Testis (tissue), 3 donors: ENCODE measurements around the gene ADCY2. TPM values are rescaled to one million over a fixed set of nuclear protein-coding genes. Genes with fewer than 3 reads are reported as not detected.

ENCODE experiments used
- DNase-seq: peaks from one replicate; pipeline ENCODE4 v3.0.0-alpha.2; 2019
- H3K27ac ChIP-seq, 2 donors: fragments of 200-600 bp; sonication (generic); one replicate each; pipeline ENCODE4 v1.5.1; 2019
- H3K27me3 ChIP-seq: fragments of 200-600 bp; sonication (generic); one replicate; pipeline ENCODE4 v1.5.1; 2019
- H3K36me3 ChIP-seq: fragments of 200-600 bp; sonication (generic); one replicate; pipeline ENCODE4 v1.5.1; 2017; ENCODE audit warnings: low read depth; ENCODE audit errors: missing control alignments
- H3K4me1 ChIP-seq: fragments of 200-600 bp; sonication (generic); one replicate; pipeline ENCODE4 v1.5.1; 2019
- H3K4me3 ChIP-seq, 2 donors: fragments of 200-600 bp; sonication (generic); one replicate each; pipeline ENCODE4 v1.5.1; 2017 to 2019
- H3K9me3 ChIP-seq: fragments of 200-600 bp; sonication (generic); one replicate; pipeline ENCODE4 v1.5.1; 2017
- POLR2A ChIP-seq: fragments of 450-650 bp; IDR thresholded peaks from one replicate; pipeline ENCODE4 v1.6.1; 2017; ENCODE audit warnings: antibody characterized with exemption, mild to moderate bottlenecking, moderate library complexity
- WGBS, 2 donors: methylation state at CpG; one replicate each; pipeline ENCODE4 v1.1.5; 2018; 5-methylcytosine and 5-hydroxymethylcytosine counted together
- intact Hi-C: fragments of 100-400 bp; cut with DNase I; formaldehyde crosslinking; loops from one replicate; pipeline ENCODE4 v1.15.1; 2023; ENCODE audit warnings: low total_unique reads
- polyA plus RNA-seq: library from polyadenylated mRNA; stranded (reverse); fragments of 350-450 nt; fragmentation: Illumina TruSeq; extraction: RNeasy Lipid Tissue Mini Kit (QIAGEN cat#74804); gene quantifications from one replicate; pipeline ENCODE4 v1.2.3, GENCODE V29; 2014; ENCODE audit warnings: low read depth, low replicate concordance; ENCODE audit not compliant: insufficient read depth
- total RNA-seq, 2 donors: library from RNA; depleted of rRNA; stranded (reverse); fragments of >200 nt; gene quantifications; one replicate each; pipeline ENCODE4 v1.2.3, GENCODE V29; 2016
- TF ChIP-seq, protein P1 (sequence below), 3 experiments: fragments of 450-650 bp in 2 of 3; fragments of 200-600 bp in 1 of 3; sonication (generic) in 1 of 3; IDR thresholded peaks; one replicate each; pipeline ENCODE4 v1.5.1; 2016 to 2019; ENCODE audit warnings: antibody characterized with exemption in 3 of 3, mild to moderate bottlenecking in 2 of 3, moderate library complexity in 1 of 3

The ADCY2 gene
- total and polyA plus RNA-seq, 3 donors from 2014 or later = 9.4 to 18.5 (median 10.5) TPM

DNA sequence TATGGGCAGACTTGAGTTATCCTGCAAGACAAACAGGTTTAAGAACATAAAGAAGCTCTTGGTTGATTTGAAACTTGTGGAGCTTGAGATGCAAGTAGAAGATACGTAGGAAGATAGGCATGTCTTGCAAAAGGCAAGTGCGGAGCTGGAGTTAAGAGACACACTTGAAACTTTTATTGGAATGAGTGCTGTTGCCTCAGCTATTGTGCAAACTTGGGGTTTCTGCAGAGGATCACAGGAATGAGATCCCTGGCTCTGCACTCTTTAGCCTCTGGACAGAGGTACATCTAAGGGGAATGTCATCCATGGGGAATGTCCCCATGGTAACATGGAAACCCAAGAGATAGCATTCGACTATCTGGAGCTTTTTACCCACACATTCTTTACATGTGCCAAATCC lies 121.1 kb downstream of the ADCY2 start:
- 77 to 89% methylated on average over 3 of the region's 3 CpGs for WGBS, 2 donors
- intact Hi-C loops = no loop called here
- Histone ChIP-seq H3K4me3 (no peak overlapping the region), H3K9me3 (no peaks in the 10 kb centered on the region), H3K36me3 (no peaks in the 10 kb centered on the region), H3K27ac (no peak overlapping the region), H3K4me1 (no peaks in the 10 kb centered on the region), H3K27me3 (no peaks in the 10 kb centered on the region)
- no peak for TF ChIP-seq POLR2A
- TF ChIP-seq, protein P1, sequence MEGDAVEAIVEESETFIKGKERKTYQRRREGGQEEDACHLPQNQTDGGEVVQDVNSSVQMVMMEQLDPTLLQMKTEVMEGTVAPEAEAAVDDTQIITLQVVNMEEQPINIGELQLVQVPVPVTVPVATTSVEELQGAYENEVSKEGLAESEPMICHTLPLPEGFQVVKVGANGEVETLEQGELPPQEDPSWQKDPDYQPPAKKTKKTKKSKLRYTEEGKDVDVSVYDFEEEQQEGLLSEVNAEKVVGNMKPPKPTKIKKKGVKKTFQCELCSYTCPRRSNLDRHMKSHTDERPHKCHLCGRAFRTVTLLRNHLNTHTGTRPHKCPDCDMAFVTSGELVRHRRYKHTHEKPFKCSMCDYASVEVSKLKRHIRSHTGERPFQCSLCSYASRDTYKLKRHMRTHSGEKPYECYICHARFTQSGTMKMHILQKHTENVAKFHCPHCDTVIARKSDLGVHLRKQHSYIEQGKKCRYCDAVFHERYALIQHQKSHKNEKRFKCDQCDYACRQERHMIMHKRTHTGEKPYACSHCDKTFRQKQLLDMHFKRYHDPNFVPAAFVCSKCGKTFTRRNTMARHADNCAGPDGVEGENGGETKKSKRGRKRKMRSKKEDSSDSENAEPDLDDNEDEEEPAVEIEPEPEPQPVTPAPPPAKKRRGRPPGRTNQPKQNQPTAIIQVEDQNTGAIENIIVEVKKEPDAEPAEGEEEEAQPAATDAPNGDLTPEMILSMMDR (IDR thresholded peaks at IDR 0.05) = no peak
- no peak for DNase-seq

DNA sequence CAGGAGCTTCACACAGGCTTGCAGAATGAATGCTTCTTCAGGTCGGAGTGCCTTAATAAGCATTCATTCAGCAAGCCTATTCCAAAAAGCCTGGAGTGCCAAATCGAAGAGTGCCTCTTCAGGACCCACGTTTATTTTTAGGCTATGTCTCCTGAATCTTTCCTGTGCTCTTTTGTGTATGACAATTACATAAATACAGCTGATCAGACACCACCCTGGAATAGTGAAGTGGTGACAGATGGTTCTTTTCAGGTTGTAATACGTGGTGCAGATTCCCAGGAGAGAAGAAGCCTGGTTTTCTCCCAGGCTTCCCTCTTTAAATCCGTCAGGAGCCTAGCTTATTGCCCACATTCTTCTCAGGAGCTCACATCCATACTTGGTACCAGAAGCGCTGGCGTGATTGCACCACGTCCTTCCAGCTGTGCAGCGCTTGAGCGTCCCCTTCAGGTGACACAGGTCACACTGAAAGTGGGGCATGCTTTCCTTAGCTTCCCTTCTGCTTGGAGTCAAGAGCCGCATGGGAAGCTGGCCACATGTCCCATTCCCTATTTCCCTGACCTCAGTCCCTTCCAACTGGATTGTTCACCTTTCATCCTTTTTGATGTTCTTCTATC lies 123.1 kb downstream of the ADCY2 start:
- peak; percentile 21 for DNase-seq
- TF ChIP-seq, protein P1 (IDR thresholded peaks at IDR 0.05) = no peak
- no peak for TF ChIP-seq POLR2A
- intact Hi-C loops = no loop called here
- no peaks in the 10 kb centered on the region for H3K9me3 ChIP-seq
- H3K4me3 ChIP-seq = no peak overlapping the region
- no peaks in the 10 kb centered on the region for H3K27me3 ChIP-seq
- H3K36me3 ChIP-seq = no peaks in the 10 kb centered on the region
- 69 to 79% methylated on average over 11 of the region's 11 CpGs for WGBS, 2 donors
- H3K4me1 ChIP-seq = no peaks in the 10 kb centered on the region
- H3K27ac ChIP-seq = no peak overlapping the region

DNA sequence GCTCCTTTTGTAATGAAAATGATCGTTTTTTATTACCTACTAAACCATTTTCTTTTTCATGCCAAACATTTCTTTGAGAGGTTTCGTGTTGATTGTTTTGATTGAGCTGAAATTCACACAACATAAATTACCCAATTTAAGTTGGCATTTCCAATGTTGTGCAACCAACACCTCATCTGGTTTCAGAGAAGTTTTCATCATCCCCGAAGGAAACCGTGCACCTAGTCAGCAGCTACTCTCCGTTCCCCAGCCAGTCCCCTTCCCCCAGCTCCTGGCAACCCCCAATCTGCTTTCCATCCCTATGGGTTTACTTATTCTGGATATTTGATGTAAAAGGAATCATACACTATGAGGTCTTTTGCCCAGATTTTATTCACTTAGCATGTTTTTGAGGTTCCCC lies 123.6 kb downstream of the ADCY2 start:
- Histone ChIP-seq H3K9me3 (no peaks in the 10 kb centered on the region), H3K27ac (no peak overlapping the region), H3K4me1 (no peaks in the 10 kb centered on the region), H3K36me3 (no peaks in the 10 kb centered on the region), H3K27me3 (no peaks in the 10 kb centered on the region), H3K4me3 (no peak overlapping the region)
- TF ChIP-seq, protein P1 (IDR thresholded peaks at IDR 0.05) = no peak
- TF ChIP-seq POLR2A = no peak
- intact Hi-C loops = no loop called here
- 58 to 67% methylated on average over 5 of the region's 5 CpGs for WGBS, 2 donors
- DNase-seq = no peak

DNA sequence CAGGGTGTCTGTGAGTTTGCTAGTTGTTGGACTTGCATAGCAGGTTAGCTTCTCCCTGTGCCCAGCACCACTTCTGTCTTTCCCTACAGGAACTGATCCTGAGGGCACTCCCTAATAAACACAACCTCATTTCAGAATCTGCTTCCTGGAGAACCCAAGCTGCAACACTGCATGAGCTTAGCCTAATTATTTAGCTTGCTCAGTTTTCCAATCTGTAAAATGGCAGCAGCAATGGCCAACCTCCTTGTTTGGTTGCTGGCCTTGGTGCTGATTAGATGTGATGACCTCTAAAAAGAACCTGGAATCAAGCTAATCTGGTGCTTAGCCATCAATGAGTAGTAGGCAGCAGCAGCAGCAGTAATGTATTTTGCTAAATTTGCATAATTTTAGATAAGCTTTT lies 133.9 kb downstream of the ADCY2 start:
- TF ChIP-seq POLR2A = no peak
- TF ChIP-seq, protein P1 (IDR thresholded peaks at IDR 0.05) = no peak
- no peak overlapping the region for H3K4me3 ChIP-seq
- no peaks in the 10 kb centered on the region for H3K9me3 ChIP-seq
- no peaks in the 10 kb centered on the region for H3K4me1 ChIP-seq
- no peaks in the 10 kb centered on the region for H3K27me3 ChIP-seq
- no peak overlapping the region for H3K27ac ChIP-seq
- H3K36me3 ChIP-seq = no peaks in the 10 kb centered on the region
- intact Hi-C loops = no loop called here
- DNase-seq = no peak

DNA sequence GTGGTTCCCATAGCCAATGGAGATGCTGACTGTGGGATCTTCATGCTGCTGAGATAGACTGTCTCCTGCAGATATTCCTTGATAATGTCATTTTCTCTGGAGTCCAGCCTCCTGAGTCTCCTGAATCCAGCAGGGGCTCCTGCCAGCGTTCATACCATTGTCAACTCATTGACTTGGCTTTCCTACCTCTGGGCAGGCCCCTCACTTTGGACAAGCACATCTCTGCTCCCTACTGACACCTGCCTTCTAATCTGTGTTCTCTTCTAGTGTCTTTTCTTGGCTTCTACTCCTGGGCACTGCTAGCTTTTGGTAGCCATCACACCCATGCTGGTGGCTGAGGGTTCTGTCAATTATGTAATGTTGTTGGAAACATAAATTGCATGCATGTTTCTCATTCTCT lies 138.0 kb downstream of the ADCY2 start:
- H3K36me3 ChIP-seq = no peaks in the 10 kb centered on the region
- no peaks in the 10 kb centered on the region for H3K9me3 ChIP-seq
- TF ChIP-seq, protein P1 (IDR thresholded peaks at IDR 0.05) = no peak
- TF ChIP-seq POLR2A = no peak
- H3K4me1 ChIP-seq = no peaks in the 10 kb centered on the region
- H3K4me3 ChIP-seq = no peak overlapping the region
- DNase-seq = no peak
- H3K27me3 ChIP-seq = no peaks in the 10 kb centered on the region
- intact Hi-C loops = no loop called here
- no peak overlapping the region for H3K27ac ChIP-seq
- WGBS, 2 donors = 83 to 92% methylated on average over 1 of the region's 1 CpG
